Stimulated activated CD8-positive, alpha-beta memory T cell treated with anti-CD3 and anti-CD28 coated beads, Interleukin-12 subunit alpha, Interleukin-12 subunit beta, amount 100 ng/mL, for 24 hours (primary cell): ENCODE data around the gene PPFIBP2.
A peak's percentile ranks its signal among the peaks of the same experiment; 100 is the strongest.

Source experiments
- DNase-seq: peaks from one replicate; pipeline ENCODE4 v3.0.0-alpha.2; 2020; ENCODE audit errors: extremely low read depth

PPFIBP2 gene

GRCh38 chr11:7513234-7514098 is at the start of gene PPFIBP2:
Gene PPFIBP2, plus strand, starts transcription at chr11:7513999. Its CDS starts 35,477 bp downstream, at chr11:7549476.
- peak; percentile 45 for DNase-seq

GRCh38 chr11:7467652-7468051 is 46.1 kb upstream of the PPFIBP2 start:
- no peak for DNase-seq

- no peak for DNase-seq
These were observed 44.4 kb upstream of the PPFIBP2 start for GRCh38 chr11:7469351-7469865.

- no peak for DNase-seq
These were observed 42.7 kb upstream of the PPFIBP2 start for GRCh38 chr11:7471071-7471470.

GRCh38 chr11:7473717-7474116 is 40.1 kb upstream of the PPFIBP2 start:
- DNase-seq = no peak

- DNase-seq = no peak
These were observed 33.7 kb upstream of the PPFIBP2 start for GRCh38 chr11:7480113-7480512.

- no peak for DNase-seq
These were observed 29.7 kb upstream of the PPFIBP2 start for GRCh38 chr11:7484131-7484530.

GRCh38 chr11:7484645-7485044 is 29.2 kb upstream of the PPFIBP2 start:
- no peak for DNase-seq

- DNase-seq = no peak
These were observed 28.4 kb upstream of the PPFIBP2 start, which contains the start of gene OLFML1 for GRCh38 chr11:7485186-7486097. Gene OLFML1, plus strand, starts transcription at chr11:7485506. Its CDS starts 370 bp downstream, at chr11:7485876.

GRCh38 chr11:7486098-7486780 is 27.6 kb upstream of the PPFIBP2 start:
- no peak for DNase-seq

GRCh38 chr11:7486781-7487140 is 27.0 kb upstream of the PPFIBP2 start:
- no peak for DNase-seq

GRCh38 chr11:7487360-7487759 is 26.4 kb upstream of the PPFIBP2 start:
- DNase-seq = no peak

GRCh38 chr11:7488681-7489080 is 25.1 kb upstream of the PPFIBP2 start:
- DNase-seq = no peak

- no peak for DNase-seq
These were observed 24.4 kb upstream of the PPFIBP2 start for GRCh38 chr11:7489376-7489775.

GRCh38 chr11:7490054-7490453 is 23.7 kb upstream of the PPFIBP2 start:
- no peak for DNase-seq

- DNase-seq = no peak
These were observed 23.3 kb upstream of the PPFIBP2 start for GRCh38 chr11:7490535-7490934.

GRCh38 chr11:7492253-7492652 is 21.5 kb upstream of the PPFIBP2 start:
- no peak for DNase-seq

- DNase-seq = no peak
These were observed 20.1 kb upstream of the PPFIBP2 start for GRCh38 chr11:7493670-7494069.

GRCh38 chr11:7494086-7494745 is 19.6 kb upstream of the PPFIBP2 start:
- DNase-seq = no peak

GRCh38 chr11:7495882-7496551 is 17.8 kb upstream of the PPFIBP2 start:
- no peak for DNase-seq

- DNase-seq = no peak
These were observed 15.6 kb upstream of the PPFIBP2 start for GRCh38 chr11:7498193-7498592.
